ENCODE data around the gene ARID1B. TPM values are rescaled to one million over a fixed set of nuclear protein-coding genes. Genes with fewer than 3 reads are reported as not detected.
A peak's percentile ranks its signal among the peaks of the same experiment; 100 is the strongest.

Gene ARID1B
- total and polyA plus RNA-seq, 10 of the 15 experiments (the other 5 are each of a cell fraction or from before 2014, with no cell fraction given), result 24.7 to 133 (median 54.6) TPM

DNA sequence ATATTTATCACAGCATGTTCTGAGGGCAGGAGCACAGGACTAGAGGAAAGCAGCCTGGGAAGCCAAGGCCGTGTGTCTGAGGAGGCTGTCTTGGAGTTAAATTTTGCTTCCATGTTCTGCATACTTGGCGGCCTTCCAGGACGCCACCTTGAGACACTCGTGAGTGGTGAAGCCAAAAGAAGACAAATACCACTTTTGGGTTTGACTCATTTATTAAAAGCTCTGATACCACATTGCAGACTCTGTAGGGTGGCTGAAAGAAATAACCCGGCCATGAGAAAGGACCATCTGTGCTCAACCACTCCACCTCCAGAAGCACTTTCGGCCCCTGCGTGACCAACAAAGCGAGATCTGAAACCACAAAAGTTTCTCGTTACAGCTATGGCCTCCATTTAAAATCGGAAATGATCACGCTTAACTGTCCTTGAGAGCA, 426.1 kb downstream of the ARID1B start (continued):
- TF ChIP-seq, protein P1, sequence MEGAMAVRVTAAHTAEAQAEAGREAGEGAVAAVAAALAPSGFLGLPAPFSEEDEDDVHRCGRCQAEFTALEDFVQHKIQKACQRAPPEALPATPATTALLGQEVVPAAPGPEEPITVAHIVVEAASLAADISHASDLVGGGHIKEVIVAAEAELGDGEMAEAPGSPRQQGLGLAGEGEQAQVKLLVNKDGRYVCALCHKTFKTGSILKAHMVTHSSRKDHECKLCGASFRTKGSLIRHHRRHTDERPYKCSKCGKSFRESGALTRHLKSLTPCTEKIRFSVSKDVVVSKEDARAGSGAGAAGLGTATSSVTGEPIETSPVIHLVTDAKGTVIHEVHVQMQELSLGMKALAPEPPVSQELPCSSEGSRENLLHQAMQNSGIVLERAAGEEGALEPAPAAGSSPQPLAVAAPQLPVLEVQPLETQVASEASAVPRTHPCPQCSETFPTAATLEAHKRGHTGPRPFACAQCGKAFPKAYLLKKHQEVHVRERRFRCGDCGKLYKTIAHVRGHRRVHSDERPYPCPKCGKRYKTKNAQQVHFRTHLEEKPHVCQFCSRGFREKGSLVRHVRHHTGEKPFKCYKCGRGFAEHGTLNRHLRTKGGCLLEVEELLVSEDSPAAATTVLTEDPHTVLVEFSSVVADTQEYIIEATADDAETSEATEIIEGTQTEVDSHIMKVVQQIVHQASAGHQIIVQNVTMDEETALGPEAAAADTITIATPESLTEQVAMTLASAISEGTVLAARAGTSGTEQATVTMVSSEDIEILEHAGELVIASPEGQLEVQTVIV (IDR thresholded peaks at IDR 0.05; ENCODE audit: borderline replicate concordance, partially characterized antibody), result no peak
- TF ChIP-seq NR2F1 (conservative IDR thresholded peaks at IDR 0.05) (peak; percentile 82), WRNIP1 (IDR thresholded peaks at IDR 0.05; ENCODE audit: borderline replicate concordance, low read depth, low read length) (no peak), DPF2 (IDR thresholded peaks at IDR 0.05) (peak; percentile 75), POU2F2 (IDR thresholded peaks at IDR 0.05; ENCODE audit: borderline replicate concordance, low read depth, low read length) (peak; percentile 71; the same call in 1 of the 3 replicates), ETV6 (conservative IDR thresholded peaks at IDR 0.05 in 1 of 2, IDR thresholded peaks at IDR 0.05 in 1 of 2; ENCODE audit: borderline replicate concordance in 1 of 2, low read depth in 1 of 2) (peak in 1 of 2 experiments; percentile 53; a peak in 1 of 4 replicates), RELA (IDR thresholded peaks at IDR 0.05; ENCODE audit: borderline replicate concordance, partially characterized antibody) (no peak), ZBED1 (IDR thresholded peaks at IDR 0.05; ENCODE audit: borderline replicate concordance) (no peak), MEF2A (IDR thresholded peaks at IDR 0.05; ENCODE audit: insufficient read depth, low read depth, low read length) (0 out of 2 replicates have a peak, but pooled peaks have one; percentile 60), NRF1 (conservative IDR thresholded peaks at IDR 0.05; ENCODE audit: low read depth, low read length) (no peak), SREBF2 (IDR thresholded peaks at IDR 0.05; ENCODE audit: low read length) (no peak), MTA2 (IDR thresholded peaks at IDR 0.05; ENCODE audit: low read depth) (peak; percentile 88), IKZF1 (conservative IDR thresholded peaks at IDR 0.05) (peak; percentile 68), KAT2A (conservative IDR thresholded peaks at IDR 0.05; ENCODE audit: control insufficient read depth, low read depth, low read length) (no peak), TCF3 (IDR thresholded peaks at IDR 0.05; ENCODE audit: borderline replicate concordance, insufficient read depth, low read depth, low read length) (peak; percentile 62; the same call in 1 of the 2 replicates), JUNB (IDR thresholded peaks at IDR 0.05) (peak; percentile 65), ZNF217 (IDR thresholded peaks at IDR 0.05) (peak; percentile 67; the same call in 1 of the 2 replicates)
- TF ChIP-seq, protein P2, sequence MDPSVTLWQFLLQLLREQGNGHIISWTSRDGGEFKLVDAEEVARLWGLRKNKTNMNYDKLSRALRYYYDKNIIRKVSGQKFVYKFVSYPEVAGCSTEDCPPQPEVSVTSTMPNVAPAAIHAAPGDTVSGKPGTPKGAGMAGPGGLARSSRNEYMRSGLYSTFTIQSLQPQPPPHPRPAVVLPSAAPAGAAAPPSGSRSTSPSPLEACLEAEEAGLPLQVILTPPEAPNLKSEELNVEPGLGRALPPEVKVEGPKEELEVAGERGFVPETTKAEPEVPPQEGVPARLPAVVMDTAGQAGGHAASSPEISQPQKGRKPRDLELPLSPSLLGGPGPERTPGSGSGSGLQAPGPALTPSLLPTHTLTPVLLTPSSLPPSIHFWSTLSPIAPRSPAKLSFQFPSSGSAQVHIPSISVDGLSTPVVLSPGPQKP (IDR thresholded peaks at IDR 0.05; ENCODE audit: low read depth, low read length), result 0 out of 2 replicates have a peak, but pooled peaks have one; percentile 41
- TF ChIP-seq, protein P3, sequence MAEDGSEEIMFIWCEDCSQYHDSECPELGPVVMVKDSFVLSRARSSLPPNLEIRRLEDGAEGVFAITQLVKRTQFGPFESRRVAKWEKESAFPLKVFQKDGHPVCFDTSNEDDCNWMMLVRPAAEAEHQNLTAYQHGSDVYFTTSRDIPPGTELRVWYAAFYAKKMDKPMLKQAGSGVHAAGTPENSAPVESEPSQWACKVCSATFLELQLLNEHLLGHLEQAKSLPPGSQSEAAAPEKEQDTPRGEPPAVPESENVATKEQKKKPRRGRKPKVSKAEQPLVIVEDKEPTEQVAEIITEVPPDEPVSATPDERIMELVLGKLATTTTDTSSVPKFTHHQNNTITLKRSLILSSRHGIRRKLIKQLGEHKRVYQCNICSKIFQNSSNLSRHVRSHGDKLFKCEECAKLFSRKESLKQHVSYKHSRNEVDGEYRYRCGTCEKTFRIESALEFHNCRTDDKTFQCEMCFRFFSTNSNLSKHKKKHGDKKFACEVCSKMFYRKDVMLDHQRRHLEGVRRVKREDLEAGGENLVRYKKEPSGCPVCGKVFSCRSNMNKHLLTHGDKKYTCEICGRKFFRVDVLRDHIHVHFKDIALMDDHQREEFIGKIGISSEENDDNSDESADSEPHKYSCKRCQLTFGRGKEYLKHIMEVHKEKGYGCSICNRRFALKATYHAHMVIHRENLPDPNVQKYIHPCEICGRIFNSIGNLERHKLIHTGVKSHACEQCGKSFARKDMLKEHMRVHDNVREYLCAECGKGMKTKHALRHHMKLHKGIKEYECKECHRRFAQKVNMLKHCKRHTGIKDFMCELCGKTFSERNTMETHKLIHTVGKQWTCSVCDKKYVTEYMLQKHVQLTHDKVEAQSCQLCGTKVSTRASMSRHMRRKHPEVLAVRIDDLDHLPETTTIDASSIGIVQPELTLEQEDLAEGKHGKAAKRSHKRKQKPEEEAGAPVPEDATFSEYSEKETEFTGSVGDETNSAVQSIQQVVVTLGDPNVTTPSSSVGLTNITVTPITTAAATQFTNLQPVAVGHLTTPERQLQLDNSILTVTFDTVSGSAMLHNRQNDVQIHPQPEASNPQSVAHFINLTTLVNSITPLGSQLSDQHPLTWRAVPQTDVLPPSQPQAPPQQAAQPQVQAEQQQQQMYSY (CRISPR knock-in tag; IDR thresholded peaks at IDR 0.05), result no peak
- TF ChIP-seq, protein P4, sequence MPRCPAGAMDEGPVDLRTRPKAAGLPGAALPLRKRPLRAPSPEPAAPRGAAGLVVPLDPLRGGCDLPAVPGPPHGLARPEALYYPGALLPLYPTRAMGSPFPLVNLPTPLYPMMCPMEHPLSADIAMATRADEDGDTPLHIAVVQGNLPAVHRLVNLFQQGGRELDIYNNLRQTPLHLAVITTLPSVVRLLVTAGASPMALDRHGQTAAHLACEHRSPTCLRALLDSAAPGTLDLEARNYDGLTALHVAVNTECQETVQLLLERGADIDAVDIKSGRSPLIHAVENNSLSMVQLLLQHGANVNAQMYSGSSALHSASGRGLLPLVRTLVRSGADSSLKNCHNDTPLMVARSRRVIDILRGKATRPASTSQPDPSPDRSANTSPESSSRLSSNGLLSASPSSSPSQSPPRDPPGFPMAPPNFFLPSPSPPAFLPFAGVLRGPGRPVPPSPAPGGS (IDR thresholded peaks at IDR 0.05; ENCODE audit: borderline replicate concordance, insufficient read depth, low read depth, low read length, poor library complexity, severe bottlenecking), result peak; percentile 63
- TF ChIP-seq, protein P5, sequence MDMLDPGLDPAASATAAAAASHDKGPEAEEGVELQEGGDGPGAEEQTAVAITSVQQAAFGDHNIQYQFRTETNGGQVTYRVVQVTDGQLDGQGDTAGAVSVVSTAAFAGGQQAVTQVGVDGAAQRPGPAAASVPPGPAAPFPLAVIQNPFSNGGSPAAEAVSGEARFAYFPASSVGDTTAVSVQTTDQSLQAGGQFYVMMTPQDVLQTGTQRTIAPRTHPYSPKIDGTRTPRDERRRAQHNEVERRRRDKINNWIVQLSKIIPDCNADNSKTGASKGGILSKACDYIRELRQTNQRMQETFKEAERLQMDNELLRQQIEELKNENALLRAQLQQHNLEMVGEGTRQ (IDR thresholded peaks at IDR 0.05; ENCODE audit: borderline replicate concordance, low read depth, low read length), result no peak

All from GM12878 (cell line).